OCI-LY7 (cell line): Measurements from ENCODE around the gene SH3RF1. TPM values are rescaled to one million over a fixed set of nuclear protein-coding genes. Genes with fewer than 3 reads are reported as not detected.

Source experiments
- BruUV-seq: library from RNA; stranded (reverse); fragments of 400-500 nt; replicated peaks from 2 replicates; lab custom pipeline; 2021; lab: Mats Ljungman, UMichigan
- CTCF ChIA-PET: fragments of 300-600 bp; sonication (Branson Sonifier 250); formaldehyde crosslinking; loops from one replicate; lab custom pipeline; 2022; ENCODE audit warnings: antibody characterized with exemption; ENCODE audit not compliant: unreplicated experiment; lab: Charles Lee
- POLR2A ChIA-PET: fragments of 300-600 bp; sonication (Branson Sonifier 250); formaldehyde crosslinking; loops from one replicate; lab custom pipeline; 2022; ENCODE audit warnings: antibody characterized with exemption; lab: Charles Lee
- DNase-seq: peaks from one replicate; pipeline ENCODE4 v3.0.0-alpha.2; 2015; ENCODE audit warnings: low spot score
- H2AFZ ChIP-seq: fragments of 200-600 bp; sonication (generic), shearing (Covaris generic); 2 replicates; pipeline ENCODE4 v1.6.1; 2014; ENCODE audit warnings: mild to moderate bottlenecking, antibody characterized with exemption, low read length, moderate library complexity
- H3K27ac ChIP-seq: fragments of 200-600 bp; sonication (generic); 2 replicates; pipeline ENCODE4 v1.5.1; 2014; ENCODE audit warnings: mixed run types, low read depth, mild to moderate bottlenecking, moderate library complexity, low read length, inconsistent platforms; ENCODE audit not compliant: poor library complexity, severe bottlenecking
- H3K36me3 ChIP-seq: fragments of 200-600 bp; sonication (generic); 2 replicates; pipeline ENCODE4 v1.6.1; 2014; ENCODE audit warnings: mild to moderate bottlenecking, antibody characterized with exemption, low read length, moderate library complexity, mixed read lengths; ENCODE audit not compliant: insufficient read depth
- H3K4me1 ChIP-seq: fragments of 200-600 bp; sonication (generic); 2 replicates; pipeline ENCODE4 v1.5.1; 2014; ENCODE audit warnings: mild to moderate bottlenecking, low read length; ENCODE audit not compliant: insufficient read depth, poor library complexity, severe bottlenecking
- H3K4me2 ChIP-seq: fragments of 200-600 bp; sonication (generic); 2 replicates; pipeline ENCODE4 v1.6.1; 2014; ENCODE audit warnings: mild to moderate bottlenecking, low read length
- H3K4me3 ChIP-seq: fragments of 200-600 bp; sonication (generic); 2 replicates; pipeline ENCODE4 v1.5.1; 2014; ENCODE audit warnings: mild to moderate bottlenecking, low read depth, low read length; ENCODE audit not compliant: poor library complexity, severe bottlenecking
- H3K79me2 ChIP-seq: fragments of 200-600 bp; sonication (generic); 2 replicates; pipeline ENCODE4 v1.6.1; 2016; ENCODE audit warnings: low read depth, mild to moderate bottlenecking, low read length, moderate library complexity, mixed read lengths; ENCODE audit not compliant: insufficient read depth
- H3K9me2 ChIP-seq: fragments of 200-600 bp; sonication (generic); 2 replicates; pipeline ENCODE4 v1.6.1; 2016; ENCODE audit warnings: mild to moderate bottlenecking, low read length, mixed read lengths; ENCODE audit not compliant: insufficient read depth
- H3K9me3 ChIP-seq: fragments of 200-600 bp; sonication (generic); 2 replicates; pipeline ENCODE4 v1.6.1; 2014; ENCODE audit warnings: mild to moderate bottlenecking, mixed run types, low read length, mixed read lengths
- H4K20me1 ChIP-seq: fragments of 200-600 bp; sonication (generic); 2 replicates; pipeline ENCODE4 v1.6.1; 2014; ENCODE audit warnings: mild to moderate bottlenecking, antibody characterized with exemption, low read length, moderate library complexity, mixed read lengths; ENCODE audit not compliant: insufficient read depth
- CTCF ChIP-seq: fragments of 200-600 bp; sonication (generic); conservative IDR thresholded peaks from 2 replicates; pipeline ENCODE4 v1.5.1; 2014; ENCODE audit warnings: mild to moderate bottlenecking, antibody characterized with exemption, low read length, moderate library complexity, mixed read lengths
- EZH2phosphoT487 ChIP-seq: fragments of 200-600 bp; sonication (generic); IDR thresholded peaks from 2 replicates; pipeline ENCODE4 v1.6.1; 2018; ENCODE audit warnings: low read depth, borderline replicate concordance, mild to moderate bottlenecking, mixed run types, antibody characterized with exemption, low read length, moderate library complexity, mixed read lengths
- intact Hi-C: fragments of 100-400 bp; cut with micrococcal nuclease; formaldehyde crosslinking; loops from one replicate; pipeline ENCODE4 v1.10.0; 2022; ENCODE audit not compliant: unreplicated experiment
- total RNA-seq, 2 experiments: library from RNA; depleted of rRNA in 1 of 2; stranded (reverse); fragments of >200 nt in 1 of 2; shearing (Covaris generic) in 1 of 2; gene quantifications; 2 replicates each; pipeline ENCODE4 v1.2.3, GENCODE V29; 2014 to 2022

The SH3RF1 gene
- total RNA-seq, 2 experiments from 2014 or later = not detected

GRCh38 chr4:169062897-169063244 is 207.9 kb downstream of the SH3RF1 start:
- Histone ChIP-seq H3K4me2 (no peak overlapping the region), H3K4me3 (no peak overlapping the region), H3K36me3 (no peaks in the 10 kb centered on the region), H3K9me2 (no peaks in the 10 kb centered on the region), H3K4me1 (no peaks in the 10 kb centered on the region), H2AFZ (no peak overlapping the region), H3K9me3 (no peaks in the 10 kb centered on the region), H3K27ac (no peak overlapping the region), H3K79me2 (no peaks in the 10 kb centered on the region), H4K20me1 (no peaks in the 10 kb centered on the region)
- POLR2A ChIA-PET = no interaction called here
- no peak for DNase-seq
- intact Hi-C loops = no loop called here
- no TSS peak for BruUV-seq
- TF ChIP-seq CTCF (no peak), EZH2phosphoT487 (no peak)
- CTCF ChIA-PET = no interaction called here

- DNase-seq = no peak
- Histone ChIP-seq H3K4me1 (no peaks in the 10 kb centered on the region), H3K9me3 (no peaks in the 10 kb centered on the region), H3K27ac (no peak overlapping the region), H3K4me2 (no peak overlapping the region), H2AFZ (no peak overlapping the region), H3K4me3 (no peak overlapping the region), H4K20me1 (no peaks in the 10 kb centered on the region), H3K36me3 (no peaks in the 10 kb centered on the region), H3K79me2 (no peaks in the 10 kb centered on the region), H3K9me2 (no peaks in the 10 kb centered on the region)
- POLR2A ChIA-PET = no interaction called here
- TF ChIP-seq CTCF = no peak
- TF ChIP-seq EZH2phosphoT487 = no peak
- no TSS peak for BruUV-seq
- CTCF ChIA-PET = no interaction called here
- intact Hi-C loops = no loop called here
Observed at GRCh38 chr4:169061386-169061785, 209.4 kb downstream of the SH3RF1 start.

- ChIA-PET POLR2A (no interaction called here), CTCF (no interaction called here)
- TF ChIP-seq EZH2phosphoT487 (no peak), CTCF (no peak)
- H3K9me3 ChIP-seq = no peaks in the 10 kb centered on the region
- no peaks in the 10 kb centered on the region for H4K20me1 ChIP-seq
- H3K27ac ChIP-seq = no peak overlapping the region
- no peaks in the 10 kb centered on the region for H3K79me2 ChIP-seq
- H3K4me2 ChIP-seq = no peak overlapping the region
- DNase-seq = no peak
- H3K4me3 ChIP-seq = no peak overlapping the region
- H3K36me3 ChIP-seq = no peaks in the 10 kb centered on the region
- H3K4me1 ChIP-seq = no peaks in the 10 kb centered on the region
- BruUV-seq = no TSS peak
- no peak overlapping the region for H2AFZ ChIP-seq
- intact Hi-C loops = no loop called here
- no peaks in the 10 kb centered on the region for H3K9me2 ChIP-seq
Observed at GRCh38 chr4:169060391-169061091, 210.2 kb downstream of the SH3RF1 start.
